HCT116 (cell line): Measurements from ENCODE around the gene KRTAP4-4. TPM values are rescaled to one million over a fixed set of nuclear protein-coding genes. Genes with fewer than 3 reads are reported as not detected.
"Not testable (repeated sequence)": the region's sequence is repeated elsewhere in the genome, so short reads cannot be mapped to it uniquely, and the experiment has no call there.

Experiments used
- ATAC-seq: fragments of 200-7000 bp; cut with Tn5 transposase; 2 replicates; pipeline ENCODE4 v1.9.1; 2020; ENCODE audit warnings: mild to moderate bottlenecking, moderate library complexity
- BruUV-seq: library from RNA; stranded (reverse); fragments of 400-500 nt; replicated peaks from 2 replicates; lab custom pipeline; 2021; lab: Mats Ljungman, UMichigan
- CTCF ChIA-PET: fragments of 300-600 bp; sonication (Branson Sonifier 250); formaldehyde crosslinking; loops from one replicate; lab custom pipeline; 2021; ENCODE audit warnings: antibody characterized with exemption; lab: Charles Lee
- POLR2A ChIA-PET: fragments of 300-600, 350-600 bp; sonication (Branson Sonifier 250); formaldehyde crosslinking; loops from one replicate; lab custom pipeline; 2021; ENCODE audit warnings: antibody characterized with exemption; lab: Charles Lee
- RAD21 ChIA-PET, 2 experiments: fragments of 300-600 bp; sonication (Branson Sonifier 250); formaldehyde crosslinking; loops; one replicate each; lab custom pipeline; 2023; ENCODE audit warnings: low total read pairs in 2 of 2; ENCODE audit not compliant: uncharacterized antibody in 2 of 2, unreplicated experiment in 2 of 2, low non-redundant PET in 1 of 2; lab: Charles Lee
- DNase-seq: peaks from one replicate; pipeline ENCODE4 v3.0.0-alpha.2; 2010; ENCODE audit warnings: low read depth, low spot score
- H2AFZ ChIP-seq: fragments of 200-600 bp; shearing (Covaris generic), sonication (generic); 2 replicates; pipeline ENCODE4 v1.6.1; 2017; ENCODE audit warnings: low read depth, mixed run types, mixed read lengths, antibody characterized with exemption, low read length; ENCODE audit not compliant: poor library complexity, severe bottlenecking
- H3K27ac ChIP-seq: 2 replicates; pipeline ENCODE4 v1.5.1; 2012; ENCODE audit warnings: low read depth, low read length
- H3K27me3 ChIP-seq: fragments of 200-600 bp; sonication (generic); 2 replicates; pipeline ENCODE4 v1.6.1; 2016; ENCODE audit warnings: mixed run types, low read length, mixed read lengths; ENCODE audit not compliant: insufficient read depth
- H3K36me3 ChIP-seq, 2 experiments: fragments of 200-500 bp in 1 of 2; fragments of 200-600 bp in 1 of 2; sonication (Bioruptor generic) in 1 of 2; sonication (generic) in 1 of 2; 2 replicates each; pipeline versions ENCODE4 v1.5.1 to v1.6.1; 2014 to 2016; ENCODE audit warnings: low read length in 2 of 2, inconsistent platforms in 1 of 2, mixed read lengths in 1 of 2, mixed run types in 1 of 2; ENCODE audit not compliant: insufficient read depth in 2 of 2, control insufficient read depth in 1 of 2
- H3K4me1 ChIP-seq, 2 experiments: fragments of 200-600 bp in 1 of 2; sonication (generic) in 1 of 2; 2 replicates each; pipeline versions ENCODE4 v1.5.1 to v1.6.1; 2012 to 2017; ENCODE audit warnings: low read length in 2 of 2, inconsistent platforms in 1 of 2, mild to moderate bottlenecking in 1 of 2, mixed read lengths in 1 of 2, mixed run types in 1 of 2, moderate library complexity in 1 of 2; ENCODE audit not compliant: insufficient read depth in 2 of 2, control insufficient read depth in 1 of 2
- H3K4me2 ChIP-seq: fragments of 200-600 bp; sonication (generic); 2 replicates; pipeline ENCODE4 v1.6.1; 2017; ENCODE audit warnings: mixed run types, low read length, mixed read lengths
- H3K4me3 ChIP-seq, 2 experiments: fragments of 200-600 bp in 1 of 2; sonication (generic) in 1 of 2; replicated peaks in 1 of 2; 2 replicates each; pipeline ENCODE4 v1.5.1; 2011 to 2016; ENCODE audit warnings: low read length in 2 of 2, control low read depth in 1 of 2, low read depth in 1 of 2, mild to moderate bottlenecking in 1 of 2, mixed read lengths in 1 of 2, mixed run types in 1 of 2
- H3K79me2 ChIP-seq: fragments of 200-600 bp; sonication (generic); 2 replicates; pipeline ENCODE4 v1.6.1; 2017; ENCODE audit warnings: mild to moderate bottlenecking, mixed run types, low read length, moderate library complexity, mixed read lengths; ENCODE audit not compliant: insufficient read depth
- H3K9ac ChIP-seq: fragments of 200-600 bp; sonication (generic); 2 replicates; pipeline ENCODE4 v1.6.1; 2016; ENCODE audit warnings: low read length, mixed read lengths
- H3K9me2 ChIP-seq: fragments of 200-600 bp; sonication (generic), shearing (Covaris generic); 2 replicates; pipeline ENCODE4 v1.6.1; 2017; ENCODE audit warnings: mixed run types, mild to moderate bottlenecking, moderate library complexity; ENCODE audit not compliant: insufficient read depth
- H3K9me3 ChIP-seq, 2 experiments: fragments of 200-500 bp in 1 of 2; fragments of 200-600 bp in 1 of 2; sonication (Bioruptor generic) in 1 of 2; sonication (generic) in 1 of 2; 2 replicates each; pipeline ENCODE4 v1.6.1; 2014 to 2017; ENCODE audit warnings: low read length in 2 of 2, mixed read lengths in 2 of 2, inconsistent platforms in 1 of 2, low read depth in 1 of 2, mild to moderate bottlenecking in 1 of 2, mixed run types in 1 of 2, moderate library complexity in 1 of 2; ENCODE audit not compliant: control insufficient read depth in 1 of 2, insufficient read depth in 1 of 2
- H4K20me1 ChIP-seq: fragments of 200-600 bp; sonication (generic), shearing (Covaris generic); 2 replicates; pipeline ENCODE4 v1.6.1; 2017; ENCODE audit warnings: mixed run types, mild to moderate bottlenecking, moderate library complexity; ENCODE audit not compliant: insufficient read depth
- CEBPB ChIP-seq: IDR thresholded peaks from 2 replicates; pipeline ENCODE4 v1.6.1; 2012; ENCODE audit warnings: low read depth
- CTCF ChIP-seq, 3 experiments: fragments of 200-600 bp in 1 of 3; sonication (generic) in 1 of 3; IDR thresholded peaks in 2 of 3; conservative IDR thresholded peaks in 1 of 3; 2 replicates each; pipeline ENCODE4 v1.5.1; 2012 to 2017; ENCODE audit warnings: low read depth in 2 of 3, low read length in 2 of 3, antibody characterized with exemption in 1 of 3, borderline replicate concordance in 1 of 3, control low read depth in 1 of 3, mild to moderate bottlenecking in 1 of 3, mixed read lengths in 1 of 3, mixed run types in 1 of 3, moderate library complexity in 1 of 3; ENCODE audit not compliant: insufficient read depth in 1 of 3
- EZH2 ChIP-seq: fragments of 200-600 bp; sonication (generic); IDR thresholded peaks from 2 replicates; pipeline ENCODE4 v1.6.1; 2017; ENCODE audit warnings: antibody characterized with exemption, mixed run types
- EZH2phosphoT487 ChIP-seq: fragments of 200-600 bp; IDR thresholded peaks from 2 replicates; pipeline ENCODE4 v1.6.1; 2018; ENCODE audit warnings: antibody characterized with exemption, borderline replicate concordance
- FOSL1 ChIP-seq: IDR thresholded peaks from 2 replicates; pipeline ENCODE4 v1.6.1; 2012; ENCODE audit warnings: low read depth
- SP1 ChIP-seq: IDR thresholded peaks from 2 replicates; pipeline ENCODE4 v1.6.1; 2012; ENCODE audit warnings: low read depth
- TCF7L2 ChIP-seq: IDR thresholded peaks from 2 replicates; pipeline ENCODE4 v1.7.0; 2011; ENCODE audit warnings: borderline replicate concordance, inconsistent platforms; ENCODE audit not compliant: insufficient read depth, insufficient read length; ENCODE audit errors: extremely low read depth
- ZNF274 ChIP-seq: fragments of 200-500 bp; sonication (Bioruptor generic); IDR thresholded peaks from 2 replicates; pipeline ENCODE4 v1.6.1; 2014; ENCODE audit warnings: mild to moderate bottlenecking, low read depth, low read length, inconsistent platforms
- intact Hi-C: fragments of 100-400 bp; cut with micrococcal nuclease; formaldehyde crosslinking; loops from 2 replicates; pipeline ENCODE4 v1.10.0; 2022
- total RNA-seq: library from RNA; stranded (reverse); gene quantifications from one replicate; pipeline ENCODE4 v1.2.1, GENCODE V29; 2021; ENCODE audit not compliant: unreplicated experiment

KRTAP4-4 gene
- total RNA-seq, 1 experiment from 2014 or later: not detected

- TF ChIP-seq CTCF (IDR thresholded peaks at IDR 0.05 in 2 of 3, conservative IDR thresholded peaks at IDR 0.05 in 1 of 3; ENCODE audit: borderline replicate concordance in 1 of 3, insufficient read depth in 1 of 3, low read depth in 2 of 3, low read length in 2 of 3): no peak
- no peak for TF ChIP-seq EZH2
- no peak for TF ChIP-seq FOSL1
- TF ChIP-seq EZH2phosphoT487: no peak
- no peak for TF ChIP-seq SP1
- TF ChIP-seq ZNF274: no peak
- no peak for TF ChIP-seq TCF7L2
- no peak for TF ChIP-seq CEBPB
These were observed 41.8 kb downstream of the KRTAP4-4 start (continued) for GRCh38 chr17:41118721-41119120.

GRCh38 chr17:41117846-41118386, 42.6 kb downstream of the KRTAP4-4 start, which contains the start of gene KRTAP4-11:
Gene KRTAP4-11, minus strand, starts transcription at chr17:41118373. Its CDS starts 58 bp downstream, at chr17:41118315.
- BruUV-seq, DNase-seq, ATAC-seq, H3K9me3 ChIP-seq, H3K4me2 ChIP-seq, H3K27ac ChIP-seq, H4K20me1 ChIP-seq, RAD21 ChIA-PET, H3K36me3 ChIP-seq, H3K4me3 ChIP-seq, intact Hi-C loops, H3K79me2 ChIP-seq, H3K9ac ChIP-seq, POLR2A ChIA-PET, H3K27me3 ChIP-seq, CTCF ChIA-PET, H3K9me2 ChIP-seq, H2AFZ ChIP-seq: not testable (repeated sequence)
- peaks cover 0 to 14% of the 10 kb centered on the region in 2 experiments; a peak in 2 of 4 replicates for H3K4me1 ChIP-seq
